RPMI7951 (cell line): ENCODE results near the gene MLIP. TPM values are rescaled to one million over a fixed set of nuclear protein-coding genes. Genes with fewer than 3 reads are reported as not detected.

Experiments used
- DNase-seq: peaks from one replicate; pipeline ENCODE4 v3.0.0-alpha.2; 2012; ENCODE audit warnings: low read depth
- total RNA-seq: library from RNA; depleted of rRNA; stranded (reverse); fragments of >200 nt; shearing (Covaris generic); gene quantifications from 2 replicates; pipeline ENCODE4 v1.2.3, GENCODE V29; 2014

The MLIP gene
- total RNA-seq, 1 experiment from 2014 or later, result not detected

DNA sequence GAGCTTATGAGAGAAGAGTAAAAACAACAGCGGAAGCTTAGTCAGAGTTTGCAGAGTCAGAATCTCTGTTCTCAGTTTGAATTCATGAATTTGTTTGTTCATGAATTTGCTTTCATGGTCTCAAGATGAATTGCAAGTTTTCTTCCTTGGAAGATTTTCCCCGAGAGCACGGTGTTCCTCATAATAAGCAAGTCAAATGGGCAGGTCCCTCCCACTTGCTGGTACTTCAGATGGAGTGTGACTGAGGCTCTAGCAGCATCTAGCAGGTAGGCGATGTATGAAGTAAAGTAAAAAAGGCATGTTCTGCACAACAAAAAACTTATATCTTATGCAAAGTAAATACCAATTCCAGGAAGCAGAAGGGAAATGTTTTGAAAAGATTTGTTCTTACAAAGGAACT is 15.5 kb upstream of the MLIP start:
- DNase-seq, result no peak

DNA sequence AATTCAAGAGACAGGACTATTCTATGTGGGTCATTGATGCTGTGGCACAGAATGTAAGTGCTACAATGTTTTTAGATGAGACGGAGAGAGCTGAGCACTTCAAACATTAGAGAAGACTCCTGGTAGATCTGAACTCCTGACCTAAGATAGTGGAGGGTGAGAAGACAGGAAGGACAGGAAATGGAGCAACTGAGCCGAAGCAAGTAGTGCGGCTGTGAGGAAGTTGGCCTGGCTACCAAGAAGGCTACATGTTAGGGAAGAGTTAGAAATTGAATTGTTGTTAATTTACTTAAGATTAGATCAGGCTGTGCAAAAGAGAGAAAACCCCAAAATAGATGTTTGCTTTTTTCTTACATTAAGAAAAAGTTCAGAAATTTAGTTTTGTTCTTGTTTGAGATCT is 14.4 kb upstream of the MLIP start:
- DNase-seq, result no peak

DNA sequence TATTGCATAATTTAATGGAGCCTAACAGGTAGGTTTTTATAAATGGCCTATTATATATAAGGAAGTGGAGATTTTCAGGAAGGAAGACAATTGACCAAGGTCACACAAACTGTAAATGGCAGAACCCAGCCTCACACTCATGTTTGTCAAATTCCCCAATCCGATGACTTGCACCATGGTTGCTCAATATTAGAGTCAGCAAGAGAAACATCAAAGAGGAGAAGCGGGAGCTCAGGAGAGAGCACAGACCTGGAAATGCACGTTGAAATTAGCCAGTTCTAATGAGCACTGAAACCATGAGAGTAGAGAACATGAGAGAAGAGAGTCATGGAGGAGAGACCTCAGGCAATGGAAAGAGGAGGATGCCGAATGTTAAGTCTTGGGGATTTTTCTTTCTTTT is 13.5 kb upstream of the MLIP start:
- no peak for DNase-seq

DNA sequence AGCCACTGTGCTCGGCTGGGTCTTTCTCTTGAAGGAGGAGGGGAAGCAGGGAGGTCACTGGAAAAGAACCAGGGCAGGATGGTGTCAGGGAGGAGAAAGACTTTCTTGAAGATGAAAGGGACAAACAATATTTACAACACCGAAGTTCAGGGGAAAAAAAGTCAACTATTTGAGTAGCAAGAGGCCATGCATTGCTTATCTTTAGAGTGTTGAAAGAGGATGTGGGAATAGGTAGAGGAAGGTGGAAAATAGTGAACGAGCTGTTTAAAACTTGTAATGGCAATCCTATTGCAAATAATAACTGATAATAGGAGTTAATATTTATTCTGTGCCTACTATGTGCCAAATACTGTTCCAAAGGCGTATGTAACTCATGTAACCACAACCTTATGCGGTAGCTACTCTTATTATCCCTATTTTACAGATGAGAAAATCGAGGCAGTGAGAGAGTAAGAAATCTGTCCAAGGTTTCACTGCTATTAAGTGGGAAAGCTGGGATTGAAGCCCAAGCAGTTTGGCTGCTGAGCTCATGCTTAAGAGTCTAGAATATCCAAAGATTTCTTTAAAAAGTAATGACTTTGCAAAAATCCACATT is 12.7 kb upstream of the MLIP start:
- DNase-seq, result no peak

DNA sequence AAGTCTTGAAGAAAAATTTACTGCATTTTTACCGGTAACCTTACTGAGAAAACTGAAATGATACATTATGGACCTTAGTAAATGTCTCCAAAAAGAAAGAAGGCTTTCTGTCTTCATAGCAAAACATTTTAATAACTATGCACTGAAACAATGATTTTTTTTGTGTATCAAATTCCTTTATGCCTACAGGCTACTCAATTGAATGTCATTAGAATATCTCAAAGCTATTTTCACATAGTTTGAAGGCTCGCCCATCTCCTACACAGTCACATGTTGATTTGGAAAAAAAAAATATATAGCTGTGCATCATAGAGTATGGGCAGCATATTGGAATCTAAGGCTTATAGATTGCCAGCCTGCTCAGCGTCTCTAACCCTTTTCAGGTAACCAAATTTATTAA is 12.0 kb upstream of the MLIP start:
- no peak for DNase-seq

DNA sequence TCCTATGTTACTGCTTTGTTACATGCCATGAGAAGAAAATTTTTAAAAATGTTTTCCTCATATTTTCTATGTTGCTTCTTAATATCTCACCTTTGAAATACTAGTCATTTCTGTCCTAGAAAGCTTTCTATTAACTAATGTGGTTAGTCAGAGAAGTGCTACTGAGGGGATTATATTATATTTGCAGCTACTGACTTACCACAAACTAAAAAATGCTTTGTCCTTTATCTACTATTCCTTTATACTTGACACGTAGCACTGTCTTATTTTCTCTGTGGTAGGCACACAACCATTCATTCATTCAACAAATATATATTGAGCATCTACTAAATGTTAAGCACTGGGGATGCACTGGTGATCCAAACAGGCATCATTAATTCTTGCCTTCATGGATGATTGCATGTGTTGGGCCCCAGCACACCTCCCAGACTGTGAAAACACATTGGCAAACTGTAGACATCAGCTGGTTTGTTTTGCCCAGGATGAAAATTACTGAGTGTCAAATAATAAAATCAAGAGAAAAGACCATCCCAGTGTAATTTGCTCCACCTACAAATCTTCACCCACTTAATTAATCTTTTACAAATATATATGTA is 10.7 kb upstream of the MLIP start:
- DNase-seq, result no peak

DNA sequence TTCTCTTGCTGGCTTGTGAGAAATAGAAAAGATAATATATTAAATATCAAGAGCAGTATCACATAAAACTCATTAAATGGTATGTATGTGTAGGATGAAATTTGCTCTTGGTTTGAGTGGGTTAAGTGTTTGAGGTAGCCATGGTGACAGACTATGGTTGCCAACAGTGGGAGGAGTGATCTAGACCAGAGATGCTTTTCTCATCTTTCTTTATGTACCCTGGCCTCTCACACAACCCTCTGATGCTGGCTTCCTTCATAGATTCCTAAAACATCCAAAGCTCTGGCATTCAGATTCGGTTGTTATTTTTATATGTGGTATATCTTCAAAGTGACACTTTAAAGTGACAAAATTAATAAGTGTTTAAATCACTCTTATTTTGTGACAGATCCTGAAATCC is 9.0 kb upstream of the MLIP start:
- DNase-seq, result no peak

DNA sequence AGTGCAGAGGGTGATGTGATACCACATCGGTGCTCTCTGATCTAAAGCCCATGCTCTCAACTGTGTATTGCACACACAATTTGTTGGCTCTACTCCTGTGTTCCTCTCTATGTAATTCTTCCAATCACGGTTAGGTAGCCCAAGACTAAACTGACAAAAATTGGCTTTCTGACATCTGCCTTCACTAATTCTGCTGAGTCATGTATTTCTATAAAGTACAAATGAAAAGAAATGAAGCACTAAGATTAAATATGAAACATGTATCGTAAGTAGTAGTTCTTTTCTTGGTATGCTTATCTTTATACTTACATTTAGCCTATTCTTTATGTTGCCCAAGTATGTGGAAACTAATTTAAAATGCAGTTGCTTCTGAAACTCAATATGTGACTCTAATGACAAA is 7.7 kb upstream of the MLIP start:
- DNase-seq, result no peak

DNA sequence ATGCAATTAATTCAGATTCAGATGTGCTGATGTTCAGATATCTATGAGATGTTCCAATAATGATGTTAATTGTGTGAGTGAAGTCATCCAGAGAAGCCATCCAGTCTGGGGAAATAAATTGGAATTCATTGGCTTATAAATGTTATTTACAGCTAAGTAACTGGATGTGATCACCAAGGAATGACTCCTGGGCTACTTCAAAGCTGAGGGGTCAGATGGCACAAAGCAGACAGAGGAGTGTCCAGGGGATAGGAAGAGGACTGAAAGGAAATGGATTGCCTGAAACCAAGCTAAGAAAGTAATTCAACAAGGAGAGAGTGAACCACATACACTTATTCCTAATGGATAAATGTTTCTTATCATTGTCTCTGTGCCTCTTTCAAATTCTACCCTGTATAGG is 4.5 kb upstream of the MLIP start:
- DNase-seq, result no peak

DNA sequence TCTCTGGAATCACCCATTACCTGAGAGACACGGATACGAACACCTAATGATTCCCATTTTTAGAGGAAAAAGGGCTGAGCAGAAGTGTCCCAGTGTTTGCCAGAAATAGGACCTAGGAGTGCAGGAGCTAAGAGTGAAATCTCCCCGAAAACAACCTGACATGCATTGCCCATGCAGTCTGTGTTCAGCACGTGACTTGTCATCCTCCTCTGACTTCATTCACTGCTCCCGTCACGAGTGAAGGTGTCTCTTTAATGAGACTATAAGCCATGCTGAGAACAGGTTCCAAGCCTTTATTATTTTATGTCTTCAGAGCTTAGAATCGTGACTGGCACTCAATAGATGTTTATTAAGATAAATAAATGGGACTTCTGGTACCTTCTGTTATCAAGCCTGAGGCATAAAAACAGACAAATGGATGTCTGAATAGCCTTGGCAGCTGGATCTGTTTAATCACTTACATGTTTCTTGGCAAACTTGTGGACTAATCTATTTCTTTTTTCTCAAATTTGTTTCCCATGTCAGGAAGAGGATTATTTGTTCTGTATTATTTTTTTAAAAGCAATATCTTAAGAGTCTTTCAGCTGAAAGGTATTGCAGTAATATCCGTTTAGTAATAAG is 3.7 kb upstream of the MLIP start:
- DNase-seq, result no peak

DNA sequence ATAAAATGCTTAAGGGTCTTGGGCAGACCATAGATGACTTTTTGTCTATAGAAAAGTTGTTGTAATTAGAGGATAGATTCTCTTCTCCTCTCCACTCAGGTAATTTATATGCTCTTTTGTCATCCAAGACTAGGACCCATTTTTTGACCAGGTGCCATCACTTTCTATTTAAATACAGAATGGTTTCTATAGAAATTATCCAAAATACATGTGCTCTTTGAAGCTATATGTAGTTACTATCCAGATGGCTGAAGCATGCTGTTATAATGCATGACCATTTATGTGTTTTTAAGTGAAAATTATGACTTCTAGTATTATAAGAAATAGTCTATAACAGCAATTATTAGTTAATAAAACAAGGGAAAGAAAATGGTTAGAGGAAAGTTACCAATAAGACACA is 3.0 kb upstream of the MLIP start:
- no peak for DNase-seq

DNA sequence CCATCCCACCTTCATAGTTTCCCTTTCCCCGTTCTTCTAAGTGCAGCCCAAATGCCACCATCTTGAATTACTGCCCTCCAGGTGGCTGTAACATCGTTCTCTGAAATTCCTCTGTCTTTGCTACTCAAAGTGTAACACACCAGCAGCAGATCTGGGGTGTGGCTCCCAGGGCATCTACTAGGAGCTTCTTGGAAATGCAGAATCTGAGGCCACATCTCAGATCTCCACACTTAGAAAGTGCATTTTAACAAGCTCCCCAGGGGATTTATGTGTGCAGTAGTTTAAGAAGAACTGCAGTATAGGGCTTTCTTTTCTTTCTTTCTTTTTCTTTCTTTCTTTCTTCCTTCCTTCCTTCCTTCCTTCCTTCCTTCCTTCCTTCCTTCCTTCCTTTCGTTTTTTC is 1.7 kb upstream of the MLIP start:
- DNase-seq, result no peak

DNA sequence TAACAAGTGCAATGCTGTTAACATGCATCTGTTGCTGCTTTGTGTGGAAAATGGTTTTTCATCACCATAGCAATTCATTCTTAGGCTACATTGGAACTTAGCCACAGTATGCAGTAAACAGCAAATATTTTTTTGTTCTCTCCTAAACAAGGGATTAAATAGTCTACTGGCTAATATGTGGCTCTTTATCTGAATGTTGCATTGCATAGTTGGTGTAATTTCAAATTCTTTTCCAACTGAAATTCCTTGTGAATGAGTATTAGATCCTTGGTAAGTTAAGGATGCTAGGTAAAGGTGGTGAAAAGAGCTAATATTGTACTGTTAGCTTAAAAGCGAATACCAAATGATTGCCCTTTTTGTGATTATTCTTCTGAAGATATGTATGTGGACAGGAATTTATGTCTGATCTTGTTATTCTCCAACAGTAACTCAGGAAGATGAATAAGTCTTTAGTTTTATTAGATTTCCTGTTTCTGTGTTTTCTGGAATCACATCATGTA is 958 bp downstream of the MLIP start:
- DNase-seq, result no peak

DNA sequence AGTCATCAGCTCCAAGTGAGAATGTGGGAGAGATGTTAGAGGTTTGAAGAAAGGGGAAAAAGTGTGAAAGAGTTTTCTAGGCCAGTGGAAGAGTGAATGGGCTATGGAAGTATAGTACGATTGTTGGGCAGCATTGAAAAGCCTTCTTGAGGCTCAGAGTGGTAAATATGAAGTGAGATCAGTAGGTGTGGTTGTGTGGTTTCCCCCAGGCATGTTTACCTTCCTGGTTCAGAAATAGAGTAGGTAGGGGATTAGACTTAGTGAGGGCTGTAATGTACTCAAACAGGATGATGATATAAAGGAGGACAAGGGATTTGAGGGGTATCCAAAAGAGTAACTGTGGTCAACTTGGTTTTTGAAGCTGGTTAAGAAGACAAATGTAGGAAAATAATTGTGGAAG is 3.7 kb downstream of the MLIP start:
- no peak for DNase-seq

DNA sequence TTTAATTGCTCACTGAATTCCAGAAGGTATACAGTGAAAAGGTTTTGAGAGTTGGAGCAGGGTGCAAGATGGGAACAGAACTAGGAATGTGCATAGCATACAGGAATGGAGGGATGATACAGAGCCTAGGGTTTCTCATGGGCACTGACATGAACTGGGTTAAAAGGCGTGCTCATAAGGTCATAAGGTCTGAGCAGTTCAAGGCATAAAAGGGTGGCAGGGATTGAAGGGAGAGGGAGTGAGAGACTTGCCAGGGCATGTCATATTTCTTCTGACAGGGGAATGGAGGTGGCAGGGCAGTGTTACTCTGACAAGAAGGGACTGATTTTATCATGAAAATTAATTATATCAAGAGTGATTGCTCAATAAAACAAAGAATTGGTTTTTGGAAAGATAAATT is 4.7 kb downstream of the MLIP start:
- no peak for DNase-seq

DNA sequence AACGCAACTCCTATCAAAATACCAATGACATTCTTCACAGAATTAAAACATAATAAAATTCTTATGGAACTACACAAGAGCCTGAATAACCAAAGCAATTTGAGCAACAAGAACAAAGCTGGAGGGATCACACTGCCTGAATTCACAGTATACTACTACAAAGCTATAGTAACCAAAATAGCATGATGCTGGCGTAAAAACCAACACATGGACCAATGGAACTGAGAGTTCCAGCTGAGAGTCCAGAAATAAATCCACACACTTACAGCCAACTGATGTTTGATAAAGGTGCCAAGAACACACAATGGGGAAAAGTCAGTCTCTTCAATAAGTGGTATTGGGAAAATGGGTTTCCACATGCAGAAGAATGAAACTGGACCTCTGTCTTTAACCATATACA is 6.9 kb downstream of the MLIP start:
- DNase-seq, result no peak

DNA sequence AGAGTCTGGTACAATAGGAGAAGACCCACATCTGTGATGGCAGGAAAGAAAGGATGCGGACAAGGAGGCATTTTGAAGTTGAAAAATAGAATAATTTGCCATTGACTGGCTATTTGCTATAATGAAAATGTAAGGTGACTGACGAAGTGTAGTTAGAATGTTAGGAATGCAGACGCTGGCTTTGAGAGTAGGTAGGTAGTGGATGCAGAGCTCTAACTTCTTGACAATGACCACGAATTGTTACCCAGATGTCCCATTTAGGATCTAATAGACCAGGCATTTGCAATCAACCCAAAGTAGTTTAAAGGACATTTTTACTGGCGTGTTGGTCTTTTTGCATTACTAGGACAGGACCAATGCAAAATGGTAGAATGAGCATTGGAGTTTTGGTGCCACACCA is 14.2 kb downstream of the MLIP start:
- DNase-seq, result no peak

DNA sequence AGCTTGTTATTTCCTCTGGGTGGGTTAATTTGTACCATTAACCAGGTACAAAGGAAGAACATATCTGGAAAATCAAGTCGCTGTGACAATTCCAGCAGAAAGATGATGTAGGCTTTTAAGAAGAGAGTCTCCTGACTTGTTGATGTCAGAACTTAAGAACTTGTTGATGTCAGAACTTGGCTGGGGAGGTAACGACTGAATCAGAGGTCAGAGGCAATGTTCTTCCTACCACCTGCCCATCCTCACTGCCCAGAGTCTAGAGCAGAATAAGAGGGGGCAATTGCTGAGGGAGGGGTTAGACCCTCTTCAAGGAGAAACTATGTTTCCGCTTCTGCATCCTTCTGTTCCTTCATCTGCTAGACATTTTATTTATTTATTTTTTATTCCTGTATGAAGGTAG is 18.9 kb downstream of the MLIP start:
- no peak for DNase-seq

DNA sequence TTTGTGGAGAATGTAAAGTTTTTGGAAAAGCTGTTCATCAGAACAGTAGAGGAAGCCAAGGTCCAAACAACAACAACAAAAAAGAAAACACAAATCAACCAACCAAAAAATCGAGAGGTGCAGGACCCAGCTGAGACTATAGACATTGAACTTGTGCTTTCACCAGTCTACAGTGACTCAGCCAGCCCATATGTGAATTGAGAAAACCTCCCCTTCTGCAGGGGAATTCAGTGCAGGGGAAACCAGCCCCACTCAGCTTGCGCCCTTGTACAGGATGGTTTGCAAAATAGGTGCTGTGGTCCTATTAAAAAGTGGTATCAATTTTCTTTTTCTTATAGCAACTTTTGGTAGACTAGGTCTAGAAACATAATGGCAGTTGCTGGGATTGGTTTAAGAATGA is 21.3 kb downstream of the MLIP start:
- no peak for DNase-seq

DNA sequence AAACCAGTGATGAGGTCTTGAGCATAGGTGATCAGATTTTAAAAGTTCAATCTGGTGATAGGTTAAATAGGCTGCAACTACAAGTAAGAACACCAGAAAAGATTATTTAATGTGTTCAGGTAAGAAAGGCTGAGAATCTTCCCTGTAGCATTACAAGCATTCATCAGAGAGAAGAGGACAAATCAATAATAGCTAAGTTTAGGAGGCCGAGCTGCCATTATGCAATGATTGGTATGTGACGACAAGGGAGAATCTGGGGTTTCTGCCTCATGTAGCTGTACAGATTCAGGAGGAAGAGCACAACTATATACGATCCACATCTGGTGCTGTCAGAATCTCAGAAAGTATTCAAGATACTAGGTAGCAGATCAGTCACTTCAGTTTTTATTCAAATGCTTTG is 21.9 kb downstream of the MLIP start:
- DNase-seq, result no peak

DNA sequence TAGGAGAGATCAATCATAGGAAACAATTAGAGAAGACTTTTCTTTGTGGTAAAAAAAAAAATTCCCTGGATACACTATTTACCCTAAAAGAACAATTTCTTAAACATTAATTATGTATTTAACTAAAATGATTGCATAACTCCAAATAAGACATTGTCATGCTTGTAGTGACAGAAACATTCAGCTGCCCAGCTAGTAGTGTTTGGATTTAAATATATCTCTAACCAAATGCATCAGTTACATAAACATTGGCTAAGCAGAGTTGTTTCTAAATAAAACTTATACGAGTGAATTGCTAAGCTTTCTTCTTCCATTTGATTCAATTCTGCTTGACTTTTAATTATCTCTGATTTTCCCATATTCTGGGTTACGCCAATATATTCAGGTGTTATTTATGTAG is 23.7 kb downstream of the MLIP start:
- DNase-seq, result no peak

DNA sequence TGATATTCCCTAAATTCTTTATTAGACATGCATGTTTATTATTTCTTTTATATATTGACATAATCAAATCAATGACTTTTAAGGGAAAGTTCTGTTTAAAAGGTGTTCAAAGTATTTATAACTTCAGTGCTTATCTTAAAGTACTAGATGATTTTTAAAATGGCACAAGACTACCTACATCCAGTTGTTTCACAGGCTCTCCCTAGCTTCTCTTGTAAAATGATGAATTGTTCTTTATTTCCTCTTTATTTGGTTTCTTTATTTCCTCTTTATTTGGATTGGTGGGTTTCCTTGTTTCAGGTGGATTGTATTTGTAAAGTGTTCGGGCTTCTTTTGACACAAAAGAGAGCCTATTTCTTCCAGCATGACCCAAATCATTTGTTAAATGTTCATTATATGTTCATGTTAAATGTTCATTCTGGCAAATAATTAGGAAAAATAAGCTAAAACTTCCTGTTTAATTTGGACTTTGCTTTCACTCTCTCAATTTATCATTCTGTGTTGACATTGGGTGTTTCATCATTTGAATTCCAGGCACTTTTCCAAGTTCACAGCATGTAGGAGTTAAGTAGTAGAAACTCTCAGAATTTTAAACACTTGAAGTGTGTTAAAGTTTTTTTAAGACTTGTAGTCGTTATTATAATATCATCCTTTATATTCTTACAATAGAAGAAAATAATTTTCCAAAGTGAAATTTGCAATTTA is 24.6 kb downstream of the MLIP start:
- DNase-seq, result peak; percentile 6

DNA sequence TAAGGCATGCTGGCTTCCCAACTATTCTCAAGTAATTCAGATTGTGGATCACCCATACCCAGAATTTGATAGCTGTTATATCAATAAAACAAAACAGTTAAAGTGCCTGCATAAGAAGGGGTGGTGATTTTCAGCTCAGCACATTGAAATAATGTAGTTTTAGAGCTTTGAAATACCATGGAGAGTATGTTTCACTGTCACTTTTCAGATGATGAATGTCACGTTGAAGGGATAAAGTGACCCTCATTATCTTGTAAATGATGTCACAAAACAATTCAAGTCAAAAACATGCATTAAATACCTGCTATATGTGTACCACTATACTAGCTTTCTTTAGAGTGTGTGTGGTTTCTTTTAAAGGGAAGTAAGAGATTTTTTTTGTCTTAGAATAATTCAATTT is 27.6 kb downstream of the MLIP start:
- no peak for DNase-seq
